ENCODE measurements around the gene SPON1. TPM values are rescaled to one million over a fixed set of nuclear protein-coding genes. Genes with fewer than 3 reads are reported as not detected.

The SPON1 gene
- total RNA-seq, 1 experiment from 2014 or later = 46.9 TPM

GRCh38 chr11:14001597-14001996 lies 39.1 kb downstream of the SPON1 start:
- Histone ChIP-seq H3K4me1 (no peaks in the 10 kb centered on the region), H3K36me3 (ENCODE audit: control insufficient read depth, insufficient read depth, low read length) (no peaks in the 10 kb centered on the region), H3K27me3 (replicated peaks; ENCODE audit: control insufficient read depth, insufficient read depth, low read length) (no peaks in the 10 kb centered on the region), H3K9me3 (peaks cover 11% of the 10 kb centered on the region; the same call in 1 of the 2 replicates), H3K4me3 (ENCODE audit: low read depth, low read length) (no peak overlapping the region)
- H3K4me3 Mint-ChIP-seq (ENCODE audit: unreplicated experiment) = no peak overlapping the region
- peaks cover 52% of the 10 kb centered on the region for H3K9me3 Mint-ChIP-seq (ENCODE audit: unreplicated experiment)
- no peak for DNase-seq
- intact Hi-C loops (cut with micrococcal nuclease; ENCODE audit: unreplicated experiment) = no loop called here
- TF ChIP-seq CTCF (IDR thresholded peaks at IDR 0.05; ENCODE audit: insufficient read depth in 1 of 2, low read depth in 1 of 2, low read length in 1 of 2, severe bottlenecking in 1 of 2, unreplicated experiment in 1 of 2) = no peak
- H3K27ac Mint-ChIP-seq (ENCODE audit: unreplicated experiment) = no peak overlapping the region
- CTCF ChIA-PET = no interaction called here
- peaks cover 6% of the 10 kb centered on the region for H3K36me3 Mint-ChIP-seq (ENCODE audit: insufficient read depth, unreplicated experiment)
- POLR2A ChIA-PET = no interaction called here
- H3K4me1 Mint-ChIP-seq (ENCODE audit: low read depth, unreplicated experiment) = no peaks in the 10 kb centered on the region
- no peaks in the 10 kb centered on the region for H3K27me3 Mint-ChIP-seq (ENCODE audit: insufficient read depth, unreplicated experiment)
- BruUV-seq (replicated peaks) = no TSS peak

- CTCF ChIA-PET = no interaction called here
- Mint-ChIP-seq H3K36me3 (ENCODE audit: insufficient read depth, unreplicated experiment) (no peaks in the 10 kb centered on the region), H3K4me1 (ENCODE audit: low read depth, unreplicated experiment) (no peaks in the 10 kb centered on the region), H3K9me3 (ENCODE audit: unreplicated experiment) (peaks cover 30% of the 10 kb centered on the region), H3K27me3 (ENCODE audit: insufficient read depth, unreplicated experiment) (no peaks in the 10 kb centered on the region), H3K27ac (ENCODE audit: unreplicated experiment) (no peak overlapping the region), H3K4me3 (ENCODE audit: unreplicated experiment) (no peak overlapping the region)
- H3K27me3 ChIP-seq (replicated peaks; ENCODE audit: control insufficient read depth, insufficient read depth, low read length) = no peaks in the 10 kb centered on the region
- no peaks in the 10 kb centered on the region for H3K4me1 ChIP-seq
- no peaks in the 10 kb centered on the region; the same call in 1 of the 2 replicates for H3K9me3 ChIP-seq
- intact Hi-C loops (cut with micrococcal nuclease; ENCODE audit: unreplicated experiment) = no loop called here
- H3K4me3 ChIP-seq (ENCODE audit: low read depth, low read length) = no peak overlapping the region
- POLR2A ChIA-PET = no interaction called here
- no TSS peak for BruUV-seq (replicated peaks)
- H3K36me3 ChIP-seq (ENCODE audit: control insufficient read depth, insufficient read depth, low read length) = no peaks in the 10 kb centered on the region
- no peak for DNase-seq
- no peak for TF ChIP-seq CTCF (IDR thresholded peaks at IDR 0.05; ENCODE audit: insufficient read depth in 1 of 2, low read depth in 1 of 2, low read length in 1 of 2, severe bottlenecking in 1 of 2, unreplicated experiment in 1 of 2)
These were observed 45.0 kb downstream of the SPON1 start for GRCh38 chr11:14007566-14007965.

- Mint-ChIP-seq H3K4me1 (ENCODE audit: low read depth, unreplicated experiment) (peaks cover 7% of the 10 kb centered on the region), H3K27ac (ENCODE audit: unreplicated experiment) (no peak overlapping the region), H3K9me3 (ENCODE audit: unreplicated experiment) (peaks cover 13% of the 10 kb centered on the region), H3K4me3 (ENCODE audit: unreplicated experiment) (no peak overlapping the region), H3K36me3 (ENCODE audit: insufficient read depth, unreplicated experiment) (no peaks in the 10 kb centered on the region), H3K27me3 (ENCODE audit: insufficient read depth, unreplicated experiment) (no peaks in the 10 kb centered on the region)
- no peak for DNase-seq
- ChIA-PET CTCF (no interaction called here), POLR2A (no interaction called here)
- Histone ChIP-seq H3K4me1 (peaks cover 9% of the 10 kb centered on the region), H3K9me3 (no peaks in the 10 kb centered on the region), H3K36me3 (ENCODE audit: control insufficient read depth, insufficient read depth, low read length) (no peaks in the 10 kb centered on the region), H3K4me3 (ENCODE audit: low read depth, low read length) (no peak overlapping the region), H3K27me3 (replicated peaks; ENCODE audit: control insufficient read depth, insufficient read depth, low read length) (no peaks in the 10 kb centered on the region)
- intact Hi-C loops (cut with micrococcal nuclease; ENCODE audit: unreplicated experiment) = no loop called here
- BruUV-seq (replicated peaks) = no TSS peak
- TF ChIP-seq CTCF (IDR thresholded peaks at IDR 0.05; ENCODE audit: insufficient read depth in 1 of 2, low read depth in 1 of 2, low read length in 1 of 2, severe bottlenecking in 1 of 2, unreplicated experiment in 1 of 2) = no peak
These were observed 48.1 kb downstream of the SPON1 start for GRCh38 chr11:14010665-14011064.
